CD14-positive monocyte (primary cell): ENCODE data around the gene DLX6. TPM values are rescaled to one million over a fixed set of nuclear protein-coding genes. Genes with fewer than 3 reads are reported as not detected.
A peak's percentile ranks its signal among the peaks of the same experiment; 100 is the strongest.

Experiments used
- DNase-seq, 3 donors: peaks; one replicate each; pipeline ENCODE4 v3.0.0-alpha.2; 2011 to 2022
- H2AFZ ChIP-seq: 2 replicates; pipeline ENCODE4 v1.6.0; 2012; ENCODE audit warnings: mild to moderate bottlenecking, low read depth, low read length, inconsistent platforms; ENCODE audit not compliant: insufficient read depth, poor library complexity, severe bottlenecking
- H3K27ac ChIP-seq, 2 donors: 1 replicate in 1 of 2; 2 replicates in 1 of 2; pipeline ENCODE4 v1.5.1; 2012 to 2013; ENCODE audit warnings: low read length in 2 of 2, control low read depth in 1 of 2, inconsistent platforms in 1 of 2, low read depth in 1 of 2, mild to moderate bottlenecking in 1 of 2
- H3K27me3 ChIP-seq, 2 donors: one replicate each; pipeline versions ENCODE4 v1.6.0 to v1.6.1; 2011 to 2013; ENCODE audit warnings: low read length in 2 of 2; ENCODE audit not compliant: control insufficient read depth in 2 of 2, insufficient read depth in 2 of 2
- H3K36me3 ChIP-seq, 2 donors: replicated peaks in 1 of 2; 1 replicate in 1 of 2; 2 replicates in 1 of 2; pipeline versions ENCODE4 v1.5.1 to v1.6.1; 2012 to 2013; ENCODE audit warnings: low read length in 2 of 2, control low read depth in 1 of 2, inconsistent platforms in 1 of 2, mild to moderate bottlenecking in 1 of 2; ENCODE audit not compliant: insufficient read depth in 2 of 2, control insufficient read depth in 1 of 2
- H3K4me1 ChIP-seq, 2 donors: 1 replicate in 1 of 2; 2 replicates in 1 of 2; pipeline versions ENCODE4 v1.5.1 to v1.6.1; 2012 to 2013; ENCODE audit warnings: low read length in 2 of 2, control low read depth in 1 of 2, inconsistent platforms in 1 of 2, mild to moderate bottlenecking in 1 of 2, moderate library complexity in 1 of 2; ENCODE audit not compliant: insufficient read depth in 2 of 2, control insufficient read depth in 1 of 2
- H3K4me2 ChIP-seq: replicated peaks from 2 replicates; pipeline ENCODE3; 2012; ENCODE audit warnings: low read length, moderate library complexity, mild to moderate bottlenecking; ENCODE audit not compliant: poor library complexity, severe bottlenecking; ENCODE audit errors: extremely low read depth
- H3K4me3 ChIP-seq, 3 experiments: fragments of 200-600 bp in 1 of 3; sonication (generic) in 1 of 3; replicated peaks in 1 of 3; 1 replicate in 2 of 3; 2 replicates in 1 of 3; pipeline ENCODE4 v1.5.1; 2011 to 2013; ENCODE audit warnings: low read length in 3 of 3, mild to moderate bottlenecking in 3 of 3, control low read depth in 2 of 3, low read depth in 2 of 3, inconsistent platforms in 1 of 3, moderate library complexity in 1 of 3
- H3K79me2 ChIP-seq: 2 replicates; pipeline ENCODE4 v1.6.0; 2012; ENCODE audit warnings: mild to moderate bottlenecking, control low read depth, inconsistent platforms, low read length, moderate library complexity; ENCODE audit not compliant: insufficient read depth
- H3K9ac ChIP-seq: 2 replicates; pipeline ENCODE4 v1.6.0; 2017; ENCODE audit warnings: low read length, mild to moderate bottlenecking; ENCODE audit not compliant: insufficient read depth, poor library complexity, severe bottlenecking
- H3K9me3 ChIP-seq, 2 donors: replicated peaks in 1 of 2; 1 replicate in 1 of 2; 2 replicates in 1 of 2; pipeline versions ENCODE4 v1.5.1 to v1.6.1; 2012 to 2013; ENCODE audit warnings: low read length in 2 of 2, control low read depth in 1 of 2; ENCODE audit not compliant: control insufficient read depth in 1 of 2, insufficient read depth in 1 of 2
- H4K20me1 ChIP-seq: 2 replicates; pipeline ENCODE4 v1.6.0; 2012; ENCODE audit warnings: mild to moderate bottlenecking, low read length, control low read depth, moderate library complexity; ENCODE audit not compliant: insufficient read depth
- H3K27ac Mint-ChIP-seq, 7 donors: one replicate each; pipeline ENCODE4 v1.8.0; 2020; ENCODE audit warnings: mild to moderate bottlenecking in 7 of 7, mixed read lengths in 7 of 7, moderate library complexity in 6 of 7, inconsistent platforms in 2 of 7
- H3K27me3 Mint-ChIP-seq, 3 donors: one replicate each; pipeline ENCODE4 v1.8.0; 2021 to 2022; ENCODE audit warnings: low read depth in 3 of 3, mild to moderate bottlenecking in 3 of 3, mixed read lengths in 3 of 3, moderate library complexity in 3 of 3, inconsistent platforms in 1 of 3
- H3K36me3 Mint-ChIP-seq, 2 donors: one replicate each; pipeline ENCODE4 v1.8.0; 2020; ENCODE audit warnings: mixed read lengths in 2 of 2, inconsistent platforms in 1 of 2, mild to moderate bottlenecking in 1 of 2
- H3K4me1 Mint-ChIP-seq: one replicate; pipeline ENCODE4 v1.8.0; 2020; ENCODE audit warnings: mild to moderate bottlenecking, mixed read lengths
- H3K4me3 Mint-ChIP-seq, 2 donors: one replicate each; pipeline ENCODE4 v1.8.0; 2020; ENCODE audit warnings: mild to moderate bottlenecking in 2 of 2, mixed read lengths in 2 of 2, moderate library complexity in 1 of 2
- H3K9me3 Mint-ChIP-seq, 7 donors: one replicate each; pipeline ENCODE4 v1.8.0; 2020 to 2022; ENCODE audit warnings: mixed read lengths in 7 of 7, mild to moderate bottlenecking in 6 of 7, moderate library complexity in 6 of 7, inconsistent platforms in 2 of 7
- CTCF ChIP-seq: fragments of 200-600 bp; IDR thresholded peaks from one replicate; pipeline ENCODE4 v1.8.0; 2022; ENCODE audit warnings: antibody characterized with exemption, mild to moderate bottlenecking
- WGBS: methylation state at CpG from one replicate; pipeline ENCODE4 v1.1.5; 2013; ENCODE audit warnings: missing lambda C conversion rate; ENCODE audit not compliant: insufficient coverage; 5-methylcytosine and 5-hydroxymethylcytosine counted together
- intact Hi-C, 2 donors: fragments of 100-400 bp; cut with micrococcal nuclease; formaldehyde crosslinking; loops; one replicate each; pipeline versions ENCODE4 v1.15.0 to v1.15.1; 2023
- polyA plus RNA-seq, 3 donors: library from polyadenylated mRNA; depleted of rRNA in 1 of 3; unstranded in 2 of 3; stranded (reverse) in 1 of 3; fragments of 300-500 nt in 2 of 3; fragments of >200 nt in 1 of 3; fragmentation: Illumina TruSeq in 2 of 3; gene quantifications; 1 replicate in 2 of 3; 2 replicates in 1 of 3; pipeline ENCODE4 v1.2.3, GENCODE V29; 2012 to 2021

Gene DLX6
- polyA plus RNA-seq, 3 donors, result not detected

DNA sequence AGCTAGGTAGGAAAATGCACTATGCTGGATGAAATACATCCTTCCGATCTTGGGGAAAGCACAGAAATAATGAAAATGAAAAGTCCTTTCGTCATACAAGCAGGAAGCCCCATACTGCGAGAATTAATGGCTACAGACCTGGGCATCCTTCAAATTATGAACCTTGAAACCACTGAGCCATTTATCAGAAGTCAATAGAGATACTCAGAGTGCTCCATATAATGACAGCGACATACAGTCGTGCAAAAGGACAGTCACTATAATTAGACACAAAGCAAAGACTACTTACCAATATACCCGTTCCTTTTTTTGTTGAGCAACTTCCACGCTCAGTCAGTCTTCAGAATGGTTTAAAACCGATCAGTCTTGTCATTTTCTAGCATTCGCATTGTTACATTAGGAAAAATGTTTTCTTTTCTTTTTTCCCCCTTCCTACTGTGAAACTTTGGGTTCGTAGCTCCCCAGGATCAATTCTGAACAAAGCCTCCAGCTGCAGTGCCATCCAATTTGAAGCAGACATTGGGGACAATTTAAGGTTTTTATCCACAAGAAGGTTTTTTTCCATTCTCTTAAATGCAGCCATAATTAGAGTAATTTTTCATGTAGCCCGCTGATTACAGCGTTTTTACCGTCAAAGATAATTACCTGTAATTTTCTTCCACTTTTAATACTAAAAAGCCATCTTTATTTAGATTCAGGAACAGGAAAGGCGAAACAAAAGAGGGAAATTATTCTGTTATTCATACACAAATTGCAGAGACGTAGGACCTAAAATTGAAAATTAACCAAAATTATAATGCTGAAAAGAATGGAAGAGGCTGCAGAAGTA, 6.4 kb downstream of the DLX6 start:
- Histone ChIP-seq H3K4me2 (no peak overlapping the region), H3K9ac (no peak overlapping the region), H3K27me3 (peaks cover 96 to 100% of the 10 kb centered on the region in 2 donors), H4K20me1 (no peaks in the 10 kb centered on the region), H3K9me3 (peaks cover 0 to 81% of the 10 kb centered on the region in 2 donors), H3K27ac (no peak overlapping the region), H3K4me1 (no peaks in the 10 kb centered on the region), H2AFZ (no peak overlapping the region), H3K36me3 (no peaks in the 10 kb centered on the region), H3K79me2 (no peaks in the 10 kb centered on the region), H3K4me3 (no peak overlapping the region)
- Mint-ChIP-seq H3K4me3 (peak overlapping the region in 1 of 2 donors; percentile 76), H3K4me1 (peaks cover 2% of the 10 kb centered on the region), H3K27me3 (peaks cover 95 to 98% (median 97%) of the 10 kb centered on the region in 3 donors), H3K9me3 (peaks cover 0 to 30% (median 22%) of the 10 kb centered on the region in 7 donors), H3K27ac (no peak overlapping the region), H3K36me3 (no peaks in the 10 kb centered on the region)
- no peak for DNase-seq
- 18% methylated on average over 6 of the region's 15 CpGs for WGBS
- intact Hi-C loops, result no loop called here
- TF ChIP-seq CTCF, result no peak

GRCh38 chr7:97012365-97013133, 7.2 kb downstream of the DLX6 start:
- H3K4me1 Mint-ChIP-seq, result no peaks in the 10 kb centered on the region
- no peak overlapping the region for H3K27ac ChIP-seq
- no peak overlapping the region for H3K4me2 ChIP-seq
- H3K27me3 Mint-ChIP-seq, result peaks cover 95 to 98% (median 97%) of the 10 kb centered on the region in 3 donors
- H3K4me3 ChIP-seq, result no peak overlapping the region
- H4K20me1 ChIP-seq, result no peaks in the 10 kb centered on the region
- intact Hi-C loops, result no loop called here
- peaks cover 0 to 80% of the 10 kb centered on the region in 2 donors for H3K9me3 ChIP-seq
- peak overlapping the region in 1 of 2 donors; percentile 53 for H3K4me3 Mint-ChIP-seq
- H3K27ac Mint-ChIP-seq, result no peak overlapping the region
- H3K4me1 ChIP-seq, result no peaks in the 10 kb centered on the region
- no peak for TF ChIP-seq CTCF
- H3K9ac ChIP-seq, result no peak overlapping the region
- H3K79me2 ChIP-seq, result no peaks in the 10 kb centered on the region
- peaks cover 0 to 3% of the 10 kb centered on the region in 2 donors for H3K36me3 Mint-ChIP-seq
- no peak for DNase-seq
- H3K9me3 Mint-ChIP-seq, result peaks cover 0 to 28% (median 21%) of the 10 kb centered on the region in 7 donors
- H2AFZ ChIP-seq, result no peak overlapping the region
- 11% methylated on average over 10 of the region's 21 CpGs for WGBS
- no peaks in the 10 kb centered on the region for H3K36me3 ChIP-seq
- H3K27me3 ChIP-seq, result peaks cover 93 to 100% of the 10 kb centered on the region in 2 donors
